IMR-90 (cell line): ENCODE data around the gene MAML3. TPM values are rescaled to one million over a fixed set of nuclear protein-coding genes. Genes with fewer than 3 reads are reported as not detected.

Experiments used
- ATAC-seq: fragments of 200-7000 bp; cut with Tn5 transposase; 2 replicates; pipeline ENCODE4 v1.9.1; 2020; ENCODE audit warnings: low read depth, mild to moderate bottlenecking, moderate library complexity
- BruUV-seq: library from RNA; stranded (reverse); fragments of 400-500 nt; replicated peaks from 2 replicates; lab custom pipeline; 2021; lab: Mats Ljungman, UMichigan
- CTCF ChIA-PET: fragments of 300-600 bp; formaldehyde crosslinking; extraction: SDS; loops from one replicate; lab custom pipeline; 2021; ENCODE audit warnings: antibody characterized with exemption; lab: Yijun Ruan, JAX
- POLR2A ChIA-PET: fragments of 300-600 bp; sonication (Branson Sonifier 250); formaldehyde crosslinking; loops from one replicate; lab custom pipeline; 2022; ENCODE audit warnings: antibody characterized with exemption; ENCODE audit not compliant: unreplicated experiment; lab: Charles Lee
- DNase-seq: peaks from one replicate; pipeline ENCODE4 v3.0.0; 2013
- H2AFZ ChIP-seq: replicated peaks from 2 replicates; pipeline ENCODE3; 2013; ENCODE audit warnings: low read length, mild to moderate bottlenecking; ENCODE audit not compliant: poor library complexity
- H2AK5ac ChIP-seq: 2 replicates; pipeline ENCODE4 v1.6.1; 2013; ENCODE audit warnings: low read depth, low read length, inconsistent platforms
- H2AK9ac ChIP-seq: replicated peaks from 2 replicates; pipeline ENCODE3; 2013; ENCODE audit warnings: mild to moderate bottlenecking, low read depth, low read length, moderate library complexity; ENCODE audit not compliant: poor library complexity
- H2BK120ac ChIP-seq: 2 replicates; pipeline ENCODE4 v1.6.1; 2013; ENCODE audit warnings: low read depth, low read length, inconsistent platforms
- H2BK15ac ChIP-seq: 3 replicates; pipeline ENCODE4 v1.6.1; 2013; ENCODE audit warnings: low read depth, low read length, inconsistent platforms
- H2BK20ac ChIP-seq: 2 replicates; pipeline ENCODE4 v1.6.1; 2013; ENCODE audit warnings: low read depth, mild to moderate bottlenecking, inconsistent platforms, low read length, moderate library complexity
- H2BK5ac ChIP-seq: 2 replicates; pipeline ENCODE4 v1.6.1; 2013; ENCODE audit warnings: mild to moderate bottlenecking, low read depth, low read length, inconsistent platforms; ENCODE audit not compliant: poor library complexity, severe bottlenecking
- H3K14ac ChIP-seq: replicated peaks from 2 replicates; pipeline ENCODE4 v1.6.1; 2013; ENCODE audit warnings: low read depth, low read length, inconsistent platforms
- H3K18ac ChIP-seq: 2 replicates; pipeline ENCODE4 v1.6.1; 2013; ENCODE audit warnings: low read depth, low read length, control low read depth
- H3K23ac ChIP-seq: 2 replicates; pipeline ENCODE4 v1.6.1; 2013; ENCODE audit warnings: low read depth, low read length, inconsistent platforms
- H3K27ac ChIP-seq: 2 replicates; pipeline ENCODE4 v1.5.1; 2013; ENCODE audit warnings: mild to moderate bottlenecking, control low read depth, low read length; ENCODE audit not compliant: insufficient read depth
- H3K27me3 ChIP-seq: 2 replicates; pipeline ENCODE4 v1.6.1; 2013; ENCODE audit warnings: low read length; ENCODE audit not compliant: control insufficient read depth, insufficient read depth
- H3K36me3 ChIP-seq: 2 replicates; pipeline ENCODE4 v1.6.1; 2013; ENCODE audit warnings: low read length, mixed read lengths; ENCODE audit not compliant: control insufficient read depth, insufficient read depth
- H3K4ac ChIP-seq: 2 replicates; pipeline ENCODE4 v1.6.1; 2013; ENCODE audit warnings: low read depth, low read length, inconsistent platforms
- H3K4me1 ChIP-seq: 2 replicates; pipeline ENCODE4 v1.6.1; 2013; ENCODE audit warnings: low read length, mixed read lengths; ENCODE audit not compliant: control insufficient read depth, insufficient read depth
- H3K4me2 ChIP-seq: 2 replicates; pipeline ENCODE4 v1.6.1; 2013; ENCODE audit warnings: low read depth, mild to moderate bottlenecking, control low read depth, low read length, moderate library complexity
- H3K4me3 ChIP-seq: 2 replicates; pipeline ENCODE4 v1.5.1; 2013; ENCODE audit warnings: low read depth, mild to moderate bottlenecking, control low read depth, low read length, moderate library complexity; ENCODE audit not compliant: insufficient read depth
- H3K56ac ChIP-seq: 2 replicates; pipeline ENCODE4 v1.6.1; 2013; ENCODE audit warnings: low read length, inconsistent platforms; ENCODE audit not compliant: insufficient read depth; ENCODE audit errors: extremely low read depth
- H3K79me1 ChIP-seq, 2 experiments: 2 replicates each; pipeline ENCODE4 v1.6.1; 2013; ENCODE audit warnings: low read length in 2 of 2, inconsistent platforms in 1 of 2, low read depth in 1 of 2
- H3K9ac ChIP-seq: 2 replicates; pipeline ENCODE4 v1.6.1; 2013; ENCODE audit warnings: low read depth, low read length, control low read depth
- H3K9me1 ChIP-seq: 2 replicates; pipeline ENCODE4 v1.6.1; 2013; ENCODE audit warnings: low read length, inconsistent platforms; ENCODE audit not compliant: insufficient read depth
- H3K9me3 ChIP-seq: 2 replicates; pipeline ENCODE4 v1.6.1; 2013; ENCODE audit warnings: low read length; ENCODE audit not compliant: control insufficient read depth, insufficient read depth
- H4K20me1 ChIP-seq: 2 replicates; pipeline ENCODE4 v1.6.1; 2013; ENCODE audit warnings: low read length, inconsistent platforms; ENCODE audit not compliant: insufficient read depth
- H4K5ac ChIP-seq: 2 replicates; pipeline ENCODE4 v1.6.1; 2013; ENCODE audit warnings: mild to moderate bottlenecking, low read depth, low read length, control low read depth
- H4K8ac ChIP-seq, 2 experiments: 2 replicates each; pipeline ENCODE4 v1.6.1; 2013; ENCODE audit warnings: low read depth in 2 of 2, low read length in 2 of 2, control low read depth in 1 of 2, inconsistent platforms in 1 of 2
- H4K91ac ChIP-seq: 2 replicates; pipeline ENCODE4 v1.6.1; 2013; ENCODE audit warnings: low read depth, low read length, inconsistent platforms; ENCODE audit not compliant: insufficient read depth
- BHLHE40 ChIP-seq: fragments of 150-350 bp; IDR thresholded peaks from 2 replicates; pipeline ENCODE4 v1.6.1; 2016; ENCODE audit warnings: mild to moderate bottlenecking, low read depth, low read length
- CEBPB ChIP-seq: IDR thresholded peaks from 2 replicates; pipeline ENCODE4 v1.6.1; 2012; ENCODE audit warnings: low read depth, low read length, improper control_type of control experiment
- CHD1 ChIP-seq: IDR thresholded peaks from 2 replicates; pipeline ENCODE4 v1.6.1; 2012; ENCODE audit warnings: low read depth, low read length, improper control_type of control experiment
- FOS ChIP-seq: fragments of 150-350 bp; IDR thresholded peaks from 2 replicates; pipeline ENCODE4 v1.6.1; 2016; ENCODE audit warnings: low read depth, low read length
- MAFK ChIP-seq: IDR thresholded peaks from 2 replicates; pipeline ENCODE4 v1.6.1; 2012; ENCODE audit warnings: low read depth, low read length, improper control_type of control experiment
- MAZ ChIP-seq: IDR thresholded peaks from 2 replicates; pipeline ENCODE4 v1.6.1; 2012; ENCODE audit warnings: low read depth, mild to moderate bottlenecking, low read length, improper control_type of control experiment, moderate library complexity, borderline replicate concordance
- MXI1 ChIP-seq: IDR thresholded peaks from 2 replicates; pipeline ENCODE4 v1.6.1; 2012; ENCODE audit warnings: low read depth, mild to moderate bottlenecking, low read length, moderate library complexity, borderline replicate concordance
- NFE2L2 ChIP-seq: fragments of 150-350 bp; IDR thresholded peaks from 2 replicates; pipeline ENCODE4 v1.6.1; 2016; ENCODE audit warnings: low read depth, mild to moderate bottlenecking, low read length
- POLR2A ChIP-seq: IDR thresholded peaks from 2 replicates; pipeline ENCODE4 v1.6.1; 2012; ENCODE audit warnings: mild to moderate bottlenecking, low read depth, low read length
- RAD21 ChIP-seq: IDR thresholded peaks from 2 replicates; pipeline ENCODE4 v1.6.1; 2012; ENCODE audit warnings: low read length, improper control_type of control experiment
- RCOR1 ChIP-seq: IDR thresholded peaks from 2 replicates; pipeline ENCODE4 v1.6.1; 2012; ENCODE audit warnings: mild to moderate bottlenecking, low read length, improper control_type of control experiment; ENCODE audit not compliant: insufficient replicate concordance
- RFX5 ChIP-seq: IDR thresholded peaks from 2 replicates; pipeline ENCODE4 v1.8.0; 2012; ENCODE audit warnings: low read depth, mild to moderate bottlenecking, low read length, moderate library complexity
- SMC3 ChIP-seq: fragments of 150-350 bp; IDR thresholded peaks from 2 replicates; pipeline ENCODE4 v1.6.1; 2016; ENCODE audit warnings: low read depth, mild to moderate bottlenecking, antibody characterized with exemption, low read length, moderate library complexity
- WGBS, 2 experiments: methylation state at CpG; one replicate each; pipeline versions ENCODE4 v1.1.5 to v1.1.7; 2013; ENCODE audit warnings: missing lambda C conversion rate in 2 of 2; ENCODE audit not compliant: insufficient read length in 1 of 2; ENCODE audit errors: extremely low coverage in 2 of 2; 5-methylcytosine and 5-hydroxymethylcytosine counted together
- dilution Hi-C: fragments of 300-500 bp; cut with HindIII; formaldehyde crosslinking; loops from one replicate; pipeline ENCODE4 v1.14.3; 2018; ENCODE audit warnings: low sequenced_read_pairs; ENCODE audit not compliant: unreplicated experiment
- in situ Hi-C: fragments of 300-500 bp; cut with MboI; formaldehyde crosslinking; loops from 3 replicates; pipeline ENCODE4 v1.14.3; 2019; ENCODE audit warnings: low sequenced_read_pairs, inconsistent platforms, mixed read lengths
- intact Hi-C: fragments of 100-400 bp; cut with micrococcal nuclease; formaldehyde crosslinking; loops from 2 replicates; pipeline ENCODE4 v1.10.0; 2022
- polyA plus RNA-seq, 3 experiments: library from polyadenylated mRNA; depleted of rRNA; stranded (reverse); fragments of >200 nt; gene quantifications; 2 replicates each; pipeline ENCODE4 v1.2.3, GENCODE V29; 2012; ENCODE audit warnings: low replicate concordance in 1 of 3
- total RNA-seq: library from RNA; depleted of rRNA; stranded (reverse); fragments of >200 nt; gene quantifications from 2 replicates; pipeline ENCODE4 v1.2.3, GENCODE V29; 2012
- TF ChIP-seq, protein P1 (sequence below): conservative IDR thresholded peaks from 2 replicates; pipeline ENCODE4 v1.5.1; 2012; ENCODE audit warnings: mild to moderate bottlenecking, low read depth, low read length, improper control_type of control experiment
- TF ChIP-seq, protein P2 (sequence below): fragments of 150-350 bp; IDR thresholded peaks from 2 replicates; pipeline ENCODE4 v1.6.1; 2016; ENCODE audit warnings: low read depth, mild to moderate bottlenecking, low read length, moderate library complexity, borderline replicate concordance

MAML3 gene
- total and polyA plus RNA-seq, 2 of the 4 experiments (the other 2 are of a cell fraction), result 0.90 to 1.7 TPM

DNA sequence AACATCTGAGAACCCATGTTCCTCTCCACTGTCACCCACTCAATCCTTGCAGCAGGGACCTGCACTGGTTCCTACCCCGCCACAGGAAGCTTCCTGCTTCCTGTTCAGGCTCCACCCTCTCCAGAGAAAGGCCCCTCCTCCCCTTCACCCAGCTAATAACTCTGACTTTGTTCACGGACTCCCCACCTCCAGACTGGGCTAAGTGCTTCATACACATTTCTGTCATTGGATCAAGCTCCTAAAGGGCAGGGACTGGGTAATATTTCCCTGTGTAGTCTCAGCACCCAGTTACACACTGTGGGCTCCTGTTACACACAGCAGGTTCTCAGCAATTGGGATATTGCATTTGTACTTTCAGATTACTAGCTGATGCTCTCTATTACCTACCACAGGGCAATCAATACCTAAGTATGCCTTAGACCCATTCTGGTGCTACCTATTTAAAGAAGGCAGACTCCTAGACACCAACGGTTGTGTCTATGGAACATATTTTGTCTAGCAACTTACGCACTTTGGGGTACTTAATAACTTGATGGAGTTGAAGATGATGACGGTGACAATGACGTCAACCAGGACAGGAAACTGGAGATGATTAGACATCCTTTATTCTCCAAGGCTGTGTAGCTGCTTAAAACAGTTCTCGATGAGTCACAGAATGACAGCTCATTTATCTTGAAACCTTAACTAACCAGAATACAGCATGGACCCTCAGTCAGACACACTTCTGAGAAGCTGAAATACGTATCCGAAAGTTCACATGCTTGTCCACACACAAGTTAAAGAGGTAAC lies 58.1 kb downstream of the MAML3 start:
- Histone ChIP-seq H3K14ac (peak overlapping the region; percentile 94), H3K4me3 (no peak overlapping the region; the same call in 1 of the 2 replicates), H2BK120ac (peak overlapping the region; percentile 80), H2AK5ac (peak overlapping the region; percentile 88), H4K91ac (peak overlapping the region; percentile 74), H4K5ac (peak overlapping the region; percentile 68), H3K9me3 (no peaks in the 10 kb centered on the region), H3K23ac (peak overlapping the region; percentile 91; the same call in 1 of the 2 replicates), H3K27ac (peak overlapping the region; percentile 76), H3K9ac (peak overlapping the region; percentile 2; the same call in 1 of the 2 replicates), H2BK20ac (peak overlapping the region; percentile 84), H3K36me3 (no peaks in the 10 kb centered on the region), H3K4me2 (peak overlapping the region; percentile 51; the same call in 1 of the 2 replicates), H3K9me1 (peaks cover 38% of the 10 kb centered on the region), H3K4me1 (peaks cover 50% of the 10 kb centered on the region), H2BK5ac (peak overlapping the region; percentile 78), H4K20me1 (no peaks in the 10 kb centered on the region), H3K79me1 (peaks cover 19 to 76% of the 10 kb centered on the region in 2 experiments), H3K18ac (peak overlapping the region; percentile 77), H2BK15ac (peak overlapping the region; percentile 68), H3K56ac (peak overlapping the region; percentile 11), H3K4ac (peak overlapping the region; percentile 81), H2AK9ac (peak overlapping the region; percentile 6), H4K8ac (peak overlapping the region; percentile 72 to 81), H3K27me3 (no peaks in the 10 kb centered on the region), H2AFZ (peak overlapping the region; percentile 78)
- peak; percentile 24 for ATAC-seq
- no TSS peak for BruUV-seq
- CTCF ChIA-PET, result no interaction called here
- WGBS, 2 experiments, result 83% methylated on average over 1 of the region's 9 CpGs; no CpG with 5 or more reads in 1 of the 2 experiments
- in situ Hi-C loops (no loop called here), dilution Hi-C loops (no loop called here), intact Hi-C loops (loop anchor here (5.0 kb wide), 1 partner anchor 36 kb away; no protein-coding TSS in a partner anchor)
- peak; percentile 100 for DNase-seq
- POLR2A ChIA-PET, result no interaction called here
- TF ChIP-seq NFE2L2 (peak; percentile 43; the same call in 1 of the 2 replicates), POLR2A (peak; percentile 78), FOS (peak; percentile 98), BHLHE40 (peak; percentile 55; the same call in 1 of the 2 replicates), MXI1 (no peak), MAFK (peak; percentile 17; the same call in 1 of the 2 replicates), RAD21 (peak; percentile 25), RFX5 (no peak), CEBPB (peak; percentile 10; the same call in 1 of the 2 replicates), CHD1 (0 out of 2 replicates have a peak, but pooled peaks have one; percentile 88), MAZ (no peak), SMC3 (peak; percentile 17; the same call in 1 of the 2 replicates), RCOR1 (no peak)
- TF ChIP-seq, protein P1, sequence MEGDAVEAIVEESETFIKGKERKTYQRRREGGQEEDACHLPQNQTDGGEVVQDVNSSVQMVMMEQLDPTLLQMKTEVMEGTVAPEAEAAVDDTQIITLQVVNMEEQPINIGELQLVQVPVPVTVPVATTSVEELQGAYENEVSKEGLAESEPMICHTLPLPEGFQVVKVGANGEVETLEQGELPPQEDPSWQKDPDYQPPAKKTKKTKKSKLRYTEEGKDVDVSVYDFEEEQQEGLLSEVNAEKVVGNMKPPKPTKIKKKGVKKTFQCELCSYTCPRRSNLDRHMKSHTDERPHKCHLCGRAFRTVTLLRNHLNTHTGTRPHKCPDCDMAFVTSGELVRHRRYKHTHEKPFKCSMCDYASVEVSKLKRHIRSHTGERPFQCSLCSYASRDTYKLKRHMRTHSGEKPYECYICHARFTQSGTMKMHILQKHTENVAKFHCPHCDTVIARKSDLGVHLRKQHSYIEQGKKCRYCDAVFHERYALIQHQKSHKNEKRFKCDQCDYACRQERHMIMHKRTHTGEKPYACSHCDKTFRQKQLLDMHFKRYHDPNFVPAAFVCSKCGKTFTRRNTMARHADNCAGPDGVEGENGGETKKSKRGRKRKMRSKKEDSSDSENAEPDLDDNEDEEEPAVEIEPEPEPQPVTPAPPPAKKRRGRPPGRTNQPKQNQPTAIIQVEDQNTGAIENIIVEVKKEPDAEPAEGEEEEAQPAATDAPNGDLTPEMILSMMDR, result no peak
- TF ChIP-seq, protein P2, sequence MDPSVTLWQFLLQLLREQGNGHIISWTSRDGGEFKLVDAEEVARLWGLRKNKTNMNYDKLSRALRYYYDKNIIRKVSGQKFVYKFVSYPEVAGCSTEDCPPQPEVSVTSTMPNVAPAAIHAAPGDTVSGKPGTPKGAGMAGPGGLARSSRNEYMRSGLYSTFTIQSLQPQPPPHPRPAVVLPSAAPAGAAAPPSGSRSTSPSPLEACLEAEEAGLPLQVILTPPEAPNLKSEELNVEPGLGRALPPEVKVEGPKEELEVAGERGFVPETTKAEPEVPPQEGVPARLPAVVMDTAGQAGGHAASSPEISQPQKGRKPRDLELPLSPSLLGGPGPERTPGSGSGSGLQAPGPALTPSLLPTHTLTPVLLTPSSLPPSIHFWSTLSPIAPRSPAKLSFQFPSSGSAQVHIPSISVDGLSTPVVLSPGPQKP, result no peak
